22Rv1 (cell line): ENCODE measurements around the gene BDH1.

Source experiments
- CTCF ChIP-seq: fragments of 450-650 bp; IDR thresholded peaks from 2 replicates; pipeline ENCODE4 v1.5.1; 2017; ENCODE audit warnings: mild to moderate bottlenecking
- ZFX ChIP-seq: fragments of 450-650 bp; IDR thresholded peaks from 2 replicates; pipeline ENCODE4 v1.6.1; 2017; ENCODE audit warnings: antibody characterized with exemption, borderline replicate concordance

DNA sequence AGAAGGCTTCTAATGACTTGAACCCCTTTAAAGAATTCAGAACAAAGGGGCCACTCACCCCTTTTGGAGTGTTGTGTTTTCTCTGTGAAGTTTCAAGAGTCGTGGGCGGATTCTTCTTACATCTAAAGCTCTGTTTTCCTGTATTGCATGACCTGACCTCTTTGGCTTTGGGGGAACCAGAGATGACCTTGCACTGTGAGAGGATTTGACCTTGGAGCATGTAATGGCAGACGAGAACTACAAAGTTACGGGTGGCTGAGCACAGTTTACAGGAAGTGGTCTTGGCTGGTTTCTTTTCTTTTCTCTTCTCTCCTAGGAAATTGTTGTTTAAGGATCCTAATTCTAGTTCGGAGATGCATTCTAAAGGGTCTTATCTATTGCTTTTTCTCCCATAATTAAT is 6.2 kb upstream of the BDH1 start:
- TF ChIP-seq CTCF (no peak), ZFX (no peak)
